K562 (cell line): ENCODE results near the gene IDI2. TPM values are rescaled to one million over a fixed set of nuclear protein-coding genes. Genes with fewer than 3 reads are reported as not detected.

ENCODE experiments used
- BMI1 ChIP-seq: fragments of 150-350 bp; IDR thresholded peaks from 2 replicates; pipeline ENCODE4 v1.6.1; 2014; ENCODE audit warnings: low read length
- CCNT2 ChIP-seq: IDR thresholded peaks from 2 replicates; pipeline ENCODE4 v1.6.1; 2011; ENCODE audit warnings: borderline replicate concordance, low read depth, mild to moderate bottlenecking, moderate library complexity, mixed read lengths, low read length; ENCODE audit not compliant: insufficient read length; ENCODE audit errors: extremely low read depth
- DMBX1 ChIP-seq: fragments of 250-450 bp; sonication (Bioruptor Pico); IDR thresholded peaks from 2 replicates; pipeline ENCODE4 v1.8.0; 2022; ENCODE audit warnings: inconsistent platforms, mild to moderate bottlenecking, moderate library complexity, borderline replicate concordance
- ERF ChIP-seq: fragments of 450-650 bp; formaldehyde crosslinking; IDR thresholded peaks from 2 replicates; pipeline ENCODE4 v1.4.0; 2020; ENCODE audit warnings: mild to moderate bottlenecking, mixed read lengths
- ESRRB ChIP-seq: fragments of 250-450 bp; sonication (Bioruptor Pico); IDR thresholded peaks from 2 replicates; pipeline ENCODE4 v1.5.0; 2020; ENCODE audit warnings: mild to moderate bottlenecking, moderate library complexity, borderline replicate concordance
- GTF2F1 ChIP-seq: IDR thresholded peaks from 2 replicates; pipeline ENCODE4 v1.6.1; 2011; ENCODE audit warnings: low read depth, low read length, improper control_type of control experiment
- ILK ChIP-seq: fragments of 450-650 bp; IDR thresholded peaks from 2 replicates; pipeline ENCODE4 v1.6.1; 2016; ENCODE audit warnings: missing genetic modification characterization, low read depth, mild to moderate bottlenecking, missing compliant biosample characterization, moderate library complexity, borderline replicate concordance
- JUNB ChIP-seq: fragments of 450-650 bp; formaldehyde crosslinking; conservative IDR thresholded peaks from 2 replicates; pipeline ENCODE4 v1.4.0; 2020; ENCODE audit warnings: mild to moderate bottlenecking
- L3MBTL2 ChIP-seq: fragments of 450-650 bp; IDR thresholded peaks from 2 replicates; pipeline ENCODE4 v1.6.1; 2016; ENCODE audit warnings: mild to moderate bottlenecking, moderate library complexity
- SP1 ChIP-seq: sonication (generic); formaldehyde crosslinking; IDR thresholded peaks from 2 replicates; pipeline ENCODE4 v1.8.1; 2022; ENCODE audit warnings: mild to moderate bottlenecking, missing genetic modification reagents
- TAF7 ChIP-seq: fragments of 450-650 bp; IDR thresholded peaks from 2 replicates; pipeline ENCODE4 v1.6.1; 2016; ENCODE audit warnings: missing genetic modification characterization, missing compliant biosample characterization
- TRIM28 ChIP-seq: fragments of 450-650 bp; IDR thresholded peaks from 2 replicates; pipeline ENCODE4 v1.6.1; 2017
- U2AF1 ChIP-seq: fragments of 200-400 bp; formaldehyde crosslinking; optimal IDR thresholded peaks from 2 replicates; pipeline ENCODE3; 2017; ENCODE audit warnings: mild to moderate bottlenecking, low read depth, low read length, moderate library complexity
- XRCC3 ChIP-seq: fragments of 450-650 bp; IDR thresholded peaks from 2 replicates; pipeline ENCODE4 v1.6.1; 2017; ENCODE audit warnings: mild to moderate bottlenecking, moderate library complexity
- ZNF121 ChIP-seq: sonication (generic); formaldehyde crosslinking; conservative IDR thresholded peaks from 2 replicates; pipeline ENCODE4 v1.8.0; 2022; ENCODE audit warnings: missing genetic modification reagents
- polyA plus RNA-seq, 8 experiments: library from polyadenylated mRNA; depleted of rRNA in 4 of 8; stranded (reverse) in 5 of 8; unstranded in 3 of 8; fragments of >200 nt; fragmentation: Nextera tagmentation in 2 of 8; fragmentation: Illumina TruSeq in 1 of 8; extraction: Ambion mirVana in 2 of 8; extraction: Trizol in 1 of 8; gene quantifications; 2 replicates each; pipeline versions ENCODE4 v1.2.1 to v1.2.3, GENCODE V29; 2011 to 2014; ENCODE audit warnings: inconsistent platforms in 1 of 8, missing spikeins in 1 of 8
- total RNA-seq, 7 experiments: library from RNA; depleted of rRNA in 6 of 7; stranded (reverse); fragments of >200 nt in 6 of 7; fragmentation: Illumina TruSeq in 2 of 7; extraction: Trizol in 2 of 7; gene quantifications; 2 replicates each; pipeline versions ENCODE4 v1.2.1 to v1.2.3, GENCODE V29; 2011 to 2021; ENCODE audit warnings: low replicate concordance in 1 of 7
- TF ChIP-seq, protein P1 (sequence below): fragments of 450-650 bp; formaldehyde crosslinking; IDR thresholded peaks from 2 replicates; pipeline ENCODE4 v1.4.0; 2020; ENCODE audit warnings: mild to moderate bottlenecking, moderate library complexity
- TF ChIP-seq, protein P2 (sequence below), 2 experiments: fragments of 450-650 bp in 1 of 2; sonication (generic) in 1 of 2; formaldehyde crosslinking in 1 of 2; IDR thresholded peaks in 1 of 2; conservative IDR thresholded peaks in 1 of 2; 2 replicates each; pipeline versions ENCODE4 v1.6.1 to v1.8.1; 2016 to 2023; ENCODE audit warnings: mild to moderate bottlenecking in 2 of 2, moderate library complexity in 2 of 2, inconsistent platforms in 1 of 2, missing genetic modification reagents in 1 of 2
- TF ChIP-seq, protein P3 (sequence below): sonication (generic); formaldehyde crosslinking; IDR thresholded peaks from 2 replicates; pipeline ENCODE4 v1.8.1; 2023; ENCODE audit warnings: mild to moderate bottlenecking, missing genetic modification reagents, moderate library complexity
- TF ChIP-seq, protein P4 (sequence below): fragments of 250-450 bp; sonication (Bioruptor Pico); IDR thresholded peaks from 2 replicates; pipeline ENCODE4 v1.8.0; 2022; ENCODE audit warnings: inconsistent platforms, mild to moderate bottlenecking, moderate library complexity, borderline replicate concordance
- TF ChIP-seq, protein P5 (sequence below): fragments of 250-450 bp; sonication (Bioruptor Pico); IDR thresholded peaks from 2 replicates; pipeline ENCODE4 v1.8.0; 2021; ENCODE audit warnings: borderline replicate concordance, mild to moderate bottlenecking, moderate library complexity; ENCODE audit not compliant: poor library complexity, severe bottlenecking

Gene IDI2
- total and polyA plus RNA-seq, 9 of the 15 experiments (the other 6 are each of a cell fraction or from before 2014, with no cell fraction given): not detected

DNA sequence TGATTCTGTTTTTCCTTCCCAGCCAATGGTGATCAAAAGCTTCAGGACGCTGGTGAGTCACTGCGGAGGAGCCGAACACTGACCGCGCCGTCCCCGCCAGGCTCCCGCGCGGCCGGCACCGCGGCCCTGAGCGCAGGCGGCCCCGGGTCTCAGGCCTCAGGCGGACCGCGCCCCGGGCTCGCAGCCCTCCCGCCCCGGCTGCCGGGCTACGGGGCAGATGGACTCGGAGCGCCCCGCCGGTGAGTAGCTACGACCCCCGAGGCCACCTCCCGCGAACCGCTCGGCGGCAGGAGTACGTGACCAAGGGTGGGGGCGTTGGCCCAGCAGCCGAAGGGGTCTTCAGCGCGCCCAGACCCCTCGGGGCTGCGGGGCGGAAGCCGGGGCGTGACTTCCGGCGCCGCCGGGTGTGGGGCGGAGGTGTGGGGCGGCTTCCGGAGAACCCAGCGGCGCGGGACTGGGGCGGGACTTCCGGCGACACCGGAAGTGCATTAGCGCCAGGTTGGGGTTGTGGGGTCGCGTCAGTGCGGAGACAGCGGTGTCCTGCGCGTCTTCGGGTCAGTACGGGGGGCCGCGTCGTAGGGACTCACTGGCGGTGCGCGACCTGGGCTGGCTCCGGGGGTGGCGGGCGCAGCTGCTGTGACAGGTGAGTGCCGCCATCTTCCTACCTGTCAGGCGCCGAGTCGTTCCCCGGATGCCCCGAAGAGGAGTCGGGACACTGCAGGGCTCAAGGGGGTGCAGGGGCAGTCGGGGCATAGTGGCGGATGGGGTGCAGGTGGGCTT lies 30.9 kb upstream of the IDI2 start, which contains the start of gene WDR37 (continued):
- TF ChIP-seq CCNT2: peak; percentile 59
- no peak for TF ChIP-seq ZNF121 (CRISPR knock-in tag)
- TF ChIP-seq, protein P1, sequence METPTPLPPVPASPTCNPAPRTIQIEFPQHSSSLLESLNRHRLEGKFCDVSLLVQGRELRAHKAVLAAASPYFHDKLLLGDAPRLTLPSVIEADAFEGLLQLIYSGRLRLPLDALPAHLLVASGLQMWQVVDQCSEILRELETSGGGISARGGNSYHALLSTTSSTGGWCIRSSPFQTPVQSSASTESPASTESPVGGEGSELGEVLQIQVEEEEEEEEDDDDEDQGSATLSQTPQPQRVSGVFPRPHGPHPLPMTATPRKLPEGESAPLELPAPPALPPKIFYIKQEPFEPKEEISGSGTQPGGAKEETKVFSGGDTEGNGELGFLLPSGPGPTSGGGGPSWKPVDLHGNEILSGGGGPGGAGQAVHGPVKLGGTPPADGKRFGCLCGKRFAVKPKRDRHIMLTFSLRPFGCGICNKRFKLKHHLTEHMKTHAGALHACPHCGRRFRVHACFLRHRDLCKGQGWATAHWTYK: no peak; the same call in 1 of the 2 replicates
- TF ChIP-seq ILK (tag): no peak
- peak; percentile 56; the same call in 1 of the 2 replicates for TF ChIP-seq SP1
- TF ChIP-seq, protein P2, sequence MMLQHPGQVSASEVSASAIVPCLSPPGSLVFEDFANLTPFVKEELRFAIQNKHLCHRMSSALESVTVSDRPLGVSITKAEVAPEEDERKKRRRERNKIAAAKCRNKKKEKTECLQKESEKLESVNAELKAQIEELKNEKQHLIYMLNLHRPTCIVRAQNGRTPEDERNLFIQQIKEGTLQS (IDR thresholded peaks at IDR 0.05): peak; percentile 48
- TF ChIP-seq, protein P2 (CRISPR knock-in tag; conservative IDR thresholded peaks at IDR 0.05): no peak
- no peak for TF ChIP-seq XRCC3
- TF ChIP-seq TRIM28: no peak; the same call in 1 of the 2 replicates
- no peak for TF ChIP-seq DMBX1 (CRISPR knock-in tag)
- TF ChIP-seq GTF2F1: no peak
- no peak for TF ChIP-seq ESRRB
- TF ChIP-seq ERF: 0 out of 2 replicates have a peak, but pooled peaks have one; percentile 18
- TF ChIP-seq BMI1: no peak
- TF ChIP-seq U2AF1: peak; percentile 86
- TF ChIP-seq, protein P3, sequence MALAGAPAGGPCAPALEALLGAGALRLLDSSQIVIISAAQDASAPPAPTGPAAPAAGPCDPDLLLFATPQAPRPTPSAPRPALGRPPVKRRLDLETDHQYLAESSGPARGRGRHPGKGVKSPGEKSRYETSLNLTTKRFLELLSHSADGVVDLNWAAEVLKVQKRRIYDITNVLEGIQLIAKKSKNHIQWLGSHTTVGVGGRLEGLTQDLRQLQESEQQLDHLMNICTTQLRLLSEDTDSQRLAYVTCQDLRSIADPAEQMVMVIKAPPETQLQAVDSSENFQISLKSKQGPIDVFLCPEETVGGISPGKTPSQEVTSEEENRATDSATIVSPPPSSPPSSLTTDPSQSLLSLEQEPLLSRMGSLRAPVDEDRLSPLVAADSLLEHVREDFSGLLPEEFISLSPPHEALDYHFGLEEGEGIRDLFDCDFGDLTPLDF (CRISPR knock-in tag): no peak
- TF ChIP-seq, protein P4, sequence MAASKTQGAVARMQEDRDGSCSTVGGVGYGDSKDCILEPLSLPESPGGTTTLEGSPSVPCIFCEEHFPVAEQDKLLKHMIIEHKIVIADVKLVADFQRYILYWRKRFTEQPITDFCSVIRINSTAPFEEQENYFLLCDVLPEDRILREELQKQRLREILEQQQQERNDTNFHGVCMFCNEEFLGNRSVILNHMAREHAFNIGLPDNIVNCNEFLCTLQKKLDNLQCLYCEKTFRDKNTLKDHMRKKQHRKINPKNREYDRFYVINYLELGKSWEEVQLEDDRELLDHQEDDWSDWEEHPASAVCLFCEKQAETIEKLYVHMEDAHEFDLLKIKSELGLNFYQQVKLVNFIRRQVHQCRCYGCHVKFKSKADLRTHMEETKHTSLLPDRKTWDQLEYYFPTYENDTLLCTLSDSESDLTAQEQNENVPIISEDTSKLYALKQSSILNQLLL (CRISPR knock-in tag): no peak
- TF ChIP-seq, protein P5, sequence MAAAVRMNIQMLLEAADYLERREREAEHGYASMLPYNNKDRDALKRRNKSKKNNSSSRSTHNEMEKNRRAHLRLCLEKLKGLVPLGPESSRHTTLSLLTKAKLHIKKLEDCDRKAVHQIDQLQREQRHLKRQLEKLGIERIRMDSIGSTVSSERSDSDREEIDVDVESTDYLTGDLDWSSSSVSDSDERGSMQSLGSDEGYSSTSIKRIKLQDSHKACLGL (CRISPR knock-in tag): no peak
- TF ChIP-seq L3MBTL2: peak; percentile 72; the same call in 1 of the 2 replicates
- TF ChIP-seq TAF7 (tag): no peak
- TF ChIP-seq JUNB (CRISPR knock-in tag): no peak
